ENCODE data around the gene ACBD4. TPM values are rescaled to one million over a fixed set of nuclear protein-coding genes. Genes with fewer than 3 reads are reported as not detected.

Gene ACBD4
- total and polyA plus RNA-seq, 2 experiments from 2014 or later = 2.1 to 4.3 TPM

DNA sequence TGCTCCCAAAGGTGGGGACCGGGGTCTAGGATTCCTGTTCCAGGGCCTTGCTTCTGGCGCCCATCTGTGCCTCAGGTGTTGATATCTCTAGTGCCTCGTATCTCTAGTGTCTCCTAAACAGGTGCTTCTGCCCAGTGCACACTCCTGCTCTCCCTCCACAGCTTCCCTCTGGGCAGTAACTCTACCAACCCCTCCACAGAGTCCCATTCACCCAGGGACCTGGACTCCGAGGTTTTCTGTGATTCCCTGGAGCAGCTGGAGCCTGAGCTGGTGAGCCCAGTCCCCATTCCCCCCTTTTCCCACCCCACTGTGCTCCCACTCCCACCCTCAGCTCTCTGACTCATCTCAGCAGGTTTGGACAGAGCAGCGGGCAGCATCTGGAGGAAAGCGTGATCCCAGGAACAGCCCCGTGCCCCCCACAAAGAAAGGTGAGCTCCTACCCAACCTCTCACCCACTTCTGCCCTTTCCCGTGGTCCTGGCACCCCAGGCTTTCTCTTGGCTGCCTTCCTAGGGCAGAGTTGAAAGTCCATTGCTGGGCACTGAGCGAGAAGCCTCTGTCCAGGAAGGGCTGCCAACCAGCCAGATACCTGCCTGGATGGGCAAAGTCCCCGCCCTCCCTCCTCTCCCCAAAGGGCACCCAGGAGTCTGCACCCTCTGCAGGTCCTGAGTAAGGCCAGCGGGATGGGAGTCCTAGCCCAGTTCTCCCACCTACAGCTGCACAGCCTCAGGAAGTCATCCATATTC lies 2.2 kb downstream of the ACBD4 start:
- Histone ChIP-seq H3K79me2 (ENCODE audit: insufficient read depth) (no peaks in the 10 kb centered on the region), H3K9me3 (ENCODE audit: low read depth) (no peaks in the 10 kb centered on the region), H4K20me1 (ENCODE audit: insufficient read depth) (no peaks in the 10 kb centered on the region), H3K4me1 (ENCODE audit: insufficient read depth) (no peaks in the 10 kb centered on the region), H3K36me3 (ENCODE audit: low read depth) (no peaks in the 10 kb centered on the region), H3K27ac (no peak overlapping the region), H3K9me2 (ENCODE audit: insufficient read depth) (no peaks in the 10 kb centered on the region), H3K27me3 (replicated peaks; ENCODE audit: insufficient read depth) (no peaks in the 10 kb centered on the region), H3K4me2 (ENCODE audit: unreplicated experiment) (no peak overlapping the region), H3K4me3 (no peak overlapping the region), H3K9ac (no peak overlapping the region), H3F3A (ENCODE audit: insufficient read depth) (peaks cover 7% of the 10 kb centered on the region; the same call in 1 of the 2 replicates), H2AFZ (no peak overlapping the region)
- in situ Hi-C loops (cut with MboI) = loop anchor here (5.0 kb wide), 1 partner anchor 60 kb away; no protein-coding TSS in a partner anchor
- DNase-seq = no peak
- 80 to 83% methylated on average over 11 of the region's 11 CpGs for WGBS, 2 experiments (ENCODE audit: low coverage in 1 of 2, low lambda C conversion rate in 2 of 2, missing lambda C conversion rate in 2 of 2)
- TF ChIP-seq EZH2 (IDR thresholded peaks at IDR 0.05; ENCODE audit: insufficient read depth, poor library complexity, severe bottlenecking) (no peak), EZH2phosphoT487 (IDR thresholded peaks at IDR 0.05; ENCODE audit: insufficient read depth, low read depth) (no peak)

DNA sequence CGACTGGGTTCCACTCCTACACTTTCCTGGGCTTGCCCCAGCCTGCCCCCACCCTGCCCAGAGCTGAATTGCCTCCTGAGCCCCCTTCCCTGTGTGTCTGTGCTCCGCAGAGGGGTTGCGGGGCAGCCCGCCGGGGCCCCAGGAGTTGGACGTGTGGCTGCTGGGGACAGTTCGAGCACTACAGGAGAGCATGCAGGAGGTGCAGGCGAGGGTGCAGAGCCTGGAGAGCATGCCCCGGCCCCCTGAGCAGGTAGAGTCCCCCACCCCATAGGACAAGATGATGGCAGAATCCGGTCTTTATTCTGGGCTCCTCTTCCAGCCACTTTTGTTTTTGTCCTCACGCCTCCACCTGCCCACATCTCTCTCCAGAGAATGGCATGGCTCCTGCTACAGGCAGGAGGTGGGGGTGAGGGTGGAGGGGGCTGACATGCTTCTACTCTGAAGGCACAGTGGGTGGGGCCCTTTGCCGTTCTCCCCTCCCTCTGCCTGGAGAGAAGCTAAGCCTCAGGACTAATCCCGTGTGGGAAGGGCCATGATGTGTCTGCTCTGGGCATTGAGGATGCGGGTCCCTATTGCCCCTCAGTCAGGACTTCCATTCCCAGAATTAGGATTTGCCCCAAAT lies 3.5 kb downstream of the ACBD4 start:
- H3K27me3 ChIP-seq (replicated peaks; ENCODE audit: insufficient read depth) = no peaks in the 10 kb centered on the region
- H3K27ac ChIP-seq = no peak overlapping the region
- no peaks in the 10 kb centered on the region for H3K9me2 ChIP-seq (ENCODE audit: insufficient read depth)
- no peak overlapping the region for H2AFZ ChIP-seq
- H3K9me3 ChIP-seq (ENCODE audit: low read depth) = no peaks in the 10 kb centered on the region
- H4K20me1 ChIP-seq (ENCODE audit: insufficient read depth) = no peaks in the 10 kb centered on the region
- no peaks in the 10 kb centered on the region for H3K36me3 ChIP-seq (ENCODE audit: low read depth)
- no peak overlapping the region for H3K4me3 ChIP-seq
- no peaks in the 10 kb centered on the region for H3K79me2 ChIP-seq (ENCODE audit: insufficient read depth)
- no peak overlapping the region for H3K9ac ChIP-seq
- no peak overlapping the region for H3K4me2 ChIP-seq (ENCODE audit: unreplicated experiment)
- 81 to 86% methylated on average over 11 to 14 of the region's 14 CpGs for WGBS, 2 experiments (ENCODE audit: low coverage in 1 of 2, low lambda C conversion rate in 2 of 2, missing lambda C conversion rate in 2 of 2)
- no peak for DNase-seq
- TF ChIP-seq EZH2phosphoT487 (IDR thresholded peaks at IDR 0.05; ENCODE audit: insufficient read depth, low read depth) (no peak), EZH2 (IDR thresholded peaks at IDR 0.05; ENCODE audit: insufficient read depth, poor library complexity, severe bottlenecking) (no peak)
- H3F3A ChIP-seq (ENCODE audit: insufficient read depth) = peaks cover 7% of the 10 kb centered on the region; the same call in 1 of the 2 replicates
- in situ Hi-C loops (cut with MboI) = loop anchor here (5.0 kb wide), 1 partner anchor 58 kb away; no protein-coding TSS in a partner anchor
- peaks cover 5% of the 10 kb centered on the region; the same call in 1 of the 2 replicates for H3K4me1 ChIP-seq (ENCODE audit: insufficient read depth)

DNA sequence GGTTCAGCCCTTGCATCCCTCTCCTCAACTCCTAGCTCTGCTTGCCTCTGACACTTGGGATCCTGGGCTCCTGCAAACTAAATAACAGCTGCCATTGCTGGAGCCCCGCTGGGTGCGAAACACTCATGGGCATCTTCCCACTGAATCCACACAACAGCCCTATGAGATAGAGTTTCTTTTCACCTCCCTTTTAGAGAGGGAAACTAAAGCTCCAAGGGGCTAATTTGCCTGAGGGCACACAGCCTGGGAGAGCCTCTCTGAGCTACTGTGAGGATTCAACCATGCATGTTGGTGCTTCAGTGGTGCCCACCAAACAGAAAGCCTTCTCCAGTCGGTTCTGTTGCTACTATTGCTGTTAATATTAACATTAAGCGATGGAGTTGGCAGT lies 4.0 kb downstream of the ACBD4 start:
- H3F3A ChIP-seq (ENCODE audit: insufficient read depth) = peaks cover 7% of the 10 kb centered on the region; the same call in 1 of the 2 replicates
- peaks cover 5% of the 10 kb centered on the region; the same call in 1 of the 2 replicates for H3K4me1 ChIP-seq (ENCODE audit: insufficient read depth)
- no peaks in the 10 kb centered on the region for H3K9me3 ChIP-seq (ENCODE audit: low read depth)
- H3K9ac ChIP-seq = no peak overlapping the region
- H3K27me3 ChIP-seq (replicated peaks; ENCODE audit: insufficient read depth) = no peaks in the 10 kb centered on the region
- no peak for DNase-seq
- no peak overlapping the region for H3K27ac ChIP-seq
- no peaks in the 10 kb centered on the region for H3K9me2 ChIP-seq (ENCODE audit: insufficient read depth)
- no peaks in the 10 kb centered on the region for H3K79me2 ChIP-seq (ENCODE audit: insufficient read depth)
- H2AFZ ChIP-seq = no peak overlapping the region
- in situ Hi-C loops (cut with MboI) = loop anchor here (5.0 kb wide), 1 partner anchor 58 kb away; no protein-coding TSS in a partner anchor
- WGBS, 2 experiments (ENCODE audit: low coverage in 1 of 2, low lambda C conversion rate in 2 of 2, missing lambda C conversion rate in 2 of 2) = 85 to 87% methylated on average over 4 of the region's 4 CpGs
- no peak overlapping the region for H3K4me3 ChIP-seq
- no peaks in the 10 kb centered on the region for H3K36me3 ChIP-seq (ENCODE audit: low read depth)
- no peaks in the 10 kb centered on the region for H4K20me1 ChIP-seq (ENCODE audit: insufficient read depth)
- TF ChIP-seq EZH2 (IDR thresholded peaks at IDR 0.05; ENCODE audit: insufficient read depth, poor library complexity, severe bottlenecking) (no peak), EZH2phosphoT487 (IDR thresholded peaks at IDR 0.05; ENCODE audit: insufficient read depth, low read depth) (no peak)
- H3K4me2 ChIP-seq (ENCODE audit: unreplicated experiment) = no peak overlapping the region

DNA sequence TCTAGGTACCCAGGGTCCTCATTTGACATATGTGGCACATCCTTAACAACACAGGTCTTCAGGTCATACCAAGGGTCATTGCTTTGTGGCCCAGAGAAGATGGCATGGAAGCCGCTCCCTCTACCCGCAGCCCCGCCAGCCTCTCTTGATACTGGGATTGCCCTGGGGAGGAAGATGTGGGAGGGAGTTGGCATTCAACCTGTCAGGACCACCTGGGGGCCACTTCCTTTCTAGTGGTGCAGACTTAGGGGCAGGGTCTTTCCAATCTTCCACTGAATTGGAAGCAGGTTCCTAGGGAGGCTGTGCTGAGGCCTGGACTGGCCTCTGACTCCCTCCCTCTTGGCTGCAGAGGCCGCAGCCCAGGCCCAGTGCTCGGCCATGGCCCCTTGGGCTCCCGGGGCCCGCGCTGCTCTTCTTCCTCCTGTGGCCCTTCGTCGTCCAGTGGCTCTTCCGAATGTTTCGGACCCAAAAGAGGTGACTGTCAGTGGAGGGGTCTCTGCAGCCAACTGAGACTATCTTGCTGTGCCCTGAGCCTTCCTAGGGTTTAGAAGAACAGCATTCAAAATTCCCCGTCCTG lies 7.7 kb downstream of the ACBD4 start:
- TF ChIP-seq EZH2 (IDR thresholded peaks at IDR 0.05; ENCODE audit: insufficient read depth, poor library complexity, severe bottlenecking) = no peak
- no peak for TF ChIP-seq EZH2phosphoT487 (IDR thresholded peaks at IDR 0.05; ENCODE audit: insufficient read depth, low read depth)
- H3F3A ChIP-seq (ENCODE audit: insufficient read depth) = peaks cover 15% of the 10 kb centered on the region
- H3K36me3 ChIP-seq (ENCODE audit: low read depth) = no peaks in the 10 kb centered on the region
- H3K4me3 ChIP-seq = peak overlapping the region; percentile 70; the same call in 1 of the 2 replicates
- no peaks in the 10 kb centered on the region for H3K9me2 ChIP-seq (ENCODE audit: insufficient read depth)
- in situ Hi-C loops (cut with MboI) = no loop called here
- WGBS, 2 experiments (ENCODE audit: low coverage in 1 of 2, low lambda C conversion rate in 2 of 2, missing lambda C conversion rate in 2 of 2) = 58 to 65% methylated on average over 12 to 13 of the region's 13 CpGs
- peak overlapping the region; percentile 75 for H2AFZ ChIP-seq
- H3K9ac ChIP-seq = peak overlapping the region; percentile 81
- H3K27me3 ChIP-seq (replicated peaks; ENCODE audit: insufficient read depth) = no peaks in the 10 kb centered on the region
- H4K20me1 ChIP-seq (ENCODE audit: insufficient read depth) = no peaks in the 10 kb centered on the region
- peak; percentile 3 for DNase-seq
- H3K9me3 ChIP-seq (ENCODE audit: low read depth) = no peaks in the 10 kb centered on the region
- peaks cover 13% of the 10 kb centered on the region; the same call in 1 of the 2 replicates for H3K4me1 ChIP-seq (ENCODE audit: insufficient read depth)
- no peaks in the 10 kb centered on the region for H3K79me2 ChIP-seq (ENCODE audit: insufficient read depth)
- H3K4me2 ChIP-seq (ENCODE audit: unreplicated experiment) = peak overlapping the region; percentile 68
- H3K27ac ChIP-seq = peak overlapping the region; percentile 81

Data from GM23248 (cell line).